ENCODE data around the gene CNTNAP2. TPM values are rescaled to one million over a fixed set of nuclear protein-coding genes. Genes with fewer than 3 reads are reported as not detected.

The CNTNAP2 gene
- total RNA-seq, 4 donors from 2014 or later = 0.25 to 0.89 (median 0.30) TPM; not detected in 1

- no peak for DNase-seq (ENCODE audit: low spot score in 2 of 2)
- no peaks in the 10 kb centered on the region for H3K27me3 ChIP-seq
- WGBS = 68% methylated on average over 5 of the region's 5 CpGs
- H3K27ac ChIP-seq = no peak overlapping the region
- H3K4me1 ChIP-seq = no peaks in the 10 kb centered on the region
- no peak overlapping the region for H3K4me3 ChIP-seq
- peaks cover 2% of the 10 kb centered on the region for H3K9me3 ChIP-seq
- H3K36me3 ChIP-seq = no peaks in the 10 kb centered on the region
- TF ChIP-seq POLR2AphosphoS5 (IDR thresholded peaks at IDR 0.05) (no peak), CTCF (IDR thresholded peaks at IDR 0.05) (no peak), EP300 (IDR thresholded peaks at IDR 0.05) (no peak), POLR2A (IDR thresholded peaks at IDR 0.05) (no peak)
These were observed 1584.1 kb downstream of the CNTNAP2 start for GRCh38 chr7:147700702-147701101.

DNA sequence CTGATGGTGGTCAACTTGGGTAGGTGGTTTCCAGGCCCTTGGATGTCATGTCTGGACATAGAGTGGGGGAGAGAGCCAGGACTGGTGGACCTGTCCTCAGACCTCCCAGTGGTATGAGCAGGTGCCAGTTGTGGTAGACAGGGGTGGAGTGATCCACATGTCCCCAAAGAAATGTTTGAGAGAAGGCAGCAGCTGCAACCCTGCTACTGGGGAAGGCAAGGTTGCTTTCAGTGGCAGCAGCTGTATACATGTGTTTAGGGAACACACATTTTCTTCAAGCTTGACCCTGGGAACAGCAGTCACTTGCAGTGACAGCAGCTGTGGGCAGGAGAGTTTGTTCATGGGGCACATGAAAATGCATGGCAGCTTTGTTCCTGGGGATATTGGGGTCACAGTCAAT lies 1591.3 kb downstream of the CNTNAP2 start:
- Histone ChIP-seq H3K4me1 (no peaks in the 10 kb centered on the region), H3K4me3 (no peak overlapping the region), H3K27me3 (no peaks in the 10 kb centered on the region), H3K36me3 (no peaks in the 10 kb centered on the region), H3K27ac (no peak overlapping the region), H3K9me3 (no peaks in the 10 kb centered on the region)
- DNase-seq (ENCODE audit: low spot score in 2 of 2) = no peak
- no peak for TF ChIP-seq EP300 (IDR thresholded peaks at IDR 0.05)

DNA sequence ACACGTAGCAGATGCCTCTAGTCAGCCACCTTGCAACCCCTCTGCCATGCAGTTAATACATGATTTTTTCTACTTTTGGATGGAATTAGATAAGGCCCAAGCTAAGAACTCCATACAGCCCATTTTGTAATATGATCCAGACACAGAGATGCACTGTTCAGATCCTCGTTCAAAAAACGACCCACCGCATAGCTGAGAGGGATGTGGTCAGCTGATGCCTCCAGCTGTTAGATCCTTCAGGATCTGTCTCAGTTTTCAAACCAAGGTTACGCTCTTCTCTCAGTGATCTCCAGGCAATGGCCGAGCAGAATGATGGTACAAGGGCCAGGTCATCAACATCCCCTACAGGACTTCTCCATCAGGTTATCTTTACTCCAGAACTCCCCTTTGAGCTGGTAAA lies 1592.3 kb downstream of the CNTNAP2 start:
- no peak overlapping the region for H3K27ac ChIP-seq
- no peaks in the 10 kb centered on the region for H3K4me1 ChIP-seq
- no peaks in the 10 kb centered on the region for H3K36me3 ChIP-seq
- H3K9me3 ChIP-seq = no peaks in the 10 kb centered on the region
- H3K27me3 ChIP-seq = no peaks in the 10 kb centered on the region
- no peak overlapping the region for H3K4me3 ChIP-seq
- TF ChIP-seq POLR2A (IDR thresholded peaks at IDR 0.05) (no peak), CTCF (IDR thresholded peaks at IDR 0.05) (no peak), EP300 (IDR thresholded peaks at IDR 0.05) (no peak), POLR2AphosphoS5 (IDR thresholded peaks at IDR 0.05) (no peak)
- 71% methylated on average over 6 of the region's 6 CpGs for WGBS
- DNase-seq (ENCODE audit: low spot score in 2 of 2) = no peak

GRCh38 chr7:147711447-147711846 lies 1594.8 kb downstream of the CNTNAP2 start:
- Histone ChIP-seq H3K27ac (no peak overlapping the region), H3K36me3 (no peaks in the 10 kb centered on the region), H3K27me3 (no peaks in the 10 kb centered on the region), H3K9me3 (no peaks in the 10 kb centered on the region), H3K4me1 (no peaks in the 10 kb centered on the region), H3K4me3 (no peak overlapping the region)
- 35% methylated on average over 2 of the region's 2 CpGs for WGBS
- no peak for DNase-seq (ENCODE audit: low spot score in 2 of 2)
- TF ChIP-seq EP300 (IDR thresholded peaks at IDR 0.05) (no peak), CTCF (IDR thresholded peaks at IDR 0.05) (no peak), POLR2AphosphoS5 (IDR thresholded peaks at IDR 0.05) (no peak), POLR2A (IDR thresholded peaks at IDR 0.05) (no peak)

DNA sequence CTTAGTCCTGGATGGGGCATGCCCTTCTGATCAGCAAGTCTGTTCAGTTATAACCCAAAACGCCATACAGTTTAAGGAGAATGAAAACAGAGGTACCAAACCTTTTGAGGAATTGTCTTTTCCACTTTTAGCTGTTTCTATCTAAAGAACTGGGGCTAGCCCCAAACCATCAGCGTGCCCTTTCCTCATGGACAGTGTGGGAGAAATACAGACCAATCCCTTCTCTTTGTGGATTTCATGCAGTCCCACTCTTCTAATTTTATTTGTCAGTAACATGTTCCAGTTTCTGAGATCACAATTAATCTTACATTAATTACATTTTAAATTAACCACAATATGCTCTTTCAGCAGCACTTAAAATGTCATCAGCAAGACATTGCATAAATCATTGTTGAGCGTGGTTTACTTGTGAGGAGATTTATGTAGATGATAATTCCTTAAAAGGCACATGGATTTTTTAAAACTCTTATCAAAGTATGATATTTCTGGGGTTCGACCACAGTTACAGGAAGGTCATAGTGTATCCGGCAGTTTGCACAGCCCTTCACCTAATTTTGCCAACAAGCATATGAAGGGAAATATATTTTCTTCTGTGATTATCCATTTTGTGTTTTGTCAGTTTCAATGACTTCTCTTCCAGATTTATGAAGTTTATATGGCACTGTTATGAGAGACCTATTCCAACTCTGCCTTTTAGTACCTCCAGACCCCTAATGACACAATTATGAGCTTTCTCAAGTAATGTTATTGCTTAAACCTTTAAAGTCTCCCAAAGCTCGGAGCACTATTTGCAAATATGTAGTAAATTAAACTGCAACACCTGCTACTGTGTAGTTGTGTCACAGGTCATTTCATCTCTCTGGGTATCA lies 1605.6 kb downstream of the CNTNAP2 start:
- WGBS = 53% methylated on average over 6 of the region's 6 CpGs
- TF ChIP-seq EP300 (IDR thresholded peaks at IDR 0.05) = no peak
- no peak for TF ChIP-seq POLR2AphosphoS5 (IDR thresholded peaks at IDR 0.05)
- TF ChIP-seq CTCF (IDR thresholded peaks at IDR 0.05) = no peak
- TF ChIP-seq POLR2A (IDR thresholded peaks at IDR 0.05) = no peak

More for the DNA sequence above, 1605.6 kb downstream of the CNTNAP2 start:
- no peaks in the 10 kb centered on the region for H3K36me3 ChIP-seq
- no peaks in the 10 kb centered on the region for H3K4me1 ChIP-seq
- no peaks in the 10 kb centered on the region for H3K27me3 ChIP-seq
- H3K4me3 ChIP-seq = no peak overlapping the region
- no peak for DNase-seq (ENCODE audit: low spot score in 2 of 2)
- H3K27ac ChIP-seq = no peak overlapping the region
- H3K9me3 ChIP-seq = peaks cover 3% of the 10 kb centered on the region

Data from suprapubic skin (tissue), 4 donors.